ENCODE results near the gene TULP4.
"Not testable (repeated sequence)": the region's sequence is repeated elsewhere in the genome, so short reads cannot be mapped to it uniquely, and the experiment has no call there.

GRCh38 chr6:158297657-158298056 is 14.6 kb upstream of the TULP4 start:
- not testable (repeated sequence) for TF ChIP-seq POLR2A, CTCF (IDR thresholded peaks at IDR 0.05)

Data from uterus (tissue), 2 donors.